Measurements from ENCODE around the gene ANXA11. TPM values are rescaled to one million over a fixed set of nuclear protein-coding genes. Genes with fewer than 3 reads are reported as not detected.

The ANXA11 gene
- total RNA-seq, 1 experiment from 2014 or later: 241 TPM

DNA sequence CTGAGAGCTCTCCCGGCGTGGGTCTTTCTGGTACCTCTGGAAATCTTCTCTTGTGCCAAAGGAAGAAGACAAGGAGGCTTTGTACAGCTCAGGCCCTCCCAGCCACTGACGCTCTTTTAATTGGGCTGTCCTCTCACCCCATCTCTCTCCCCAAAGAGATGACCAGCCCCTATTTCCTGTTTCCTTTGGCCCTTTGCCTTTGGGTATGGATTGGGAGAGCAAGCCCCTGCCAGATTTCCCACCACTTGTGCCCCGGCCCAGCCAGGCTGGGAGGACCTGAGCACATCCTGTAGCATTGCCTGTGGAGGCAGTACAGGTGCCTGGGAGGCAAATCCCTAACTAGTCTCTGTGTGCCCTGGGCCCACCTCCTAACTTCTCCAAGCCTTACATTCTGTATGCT is 78.5 kb downstream of the ANXA11 start:
- no peak for DNase-seq (ENCODE audit: low read depth, low spot score)
- Histone ChIP-seq H3K9me3 (ENCODE audit: control insufficient read depth, insufficient read depth, low read depth, low read length) (no peaks in the 10 kb centered on the region), H3K27ac (ENCODE audit: low read length) (no peak overlapping the region), H3K27me3 (ENCODE audit: control insufficient read depth, insufficient read depth, low read length) (peaks cover 4% of the 10 kb centered on the region; the same call in 1 of the 2 replicates), H3K4me1 (ENCODE audit: control insufficient read depth, insufficient read depth, low read length) (no peaks in the 10 kb centered on the region), H3K36me3 (ENCODE audit: control insufficient read depth, insufficient read depth, low read length) (no peaks in the 10 kb centered on the region), H3K4me3 (ENCODE audit: low read depth in 2 of 2, low read length in 2 of 2) (no peak overlapping the region)
- ChIA-PET CTCF (interaction anchor here (0.9 kb wide), 1 partner anchor 9 kb away, joined by 3 read pairs; no protein-coding TSS in a partner anchor), POLR2A (no interaction called here)
- no TSS peak for BruUV-seq (replicated peaks)
- in situ Hi-C loops (cut with HindIII; ENCODE audit: low pct_unique_long_range_greater_than_20kb, low sequenced_read_pairs) (no loop called here), intact Hi-C loops (cut with micrococcal nuclease; ENCODE audit: unreplicated experiment) (no loop called here)
- TF ChIP-seq CTCF (IDR thresholded peaks at IDR 0.05) (no peak), POLR2AphosphoS5 (IDR thresholded peaks at IDR 0.05; ENCODE audit: low read depth, low read length) (no peak), SIN3A (IDR thresholded peaks at IDR 0.05; ENCODE audit: borderline replicate concordance, insufficient read depth, low read depth, low read length) (no peak), REST (IDR thresholded peaks at IDR 0.05; ENCODE audit: insufficient read depth in 1 of 2, low read depth in 2 of 2, low read length in 1 of 2) (no peak), TCF7L2 (IDR thresholded peaks at IDR 0.05; ENCODE audit: low read depth, low read length) (no peak)
- ATAC-seq: peak; percentile 29; the same call in 1 of the 2 replicates

DNA sequence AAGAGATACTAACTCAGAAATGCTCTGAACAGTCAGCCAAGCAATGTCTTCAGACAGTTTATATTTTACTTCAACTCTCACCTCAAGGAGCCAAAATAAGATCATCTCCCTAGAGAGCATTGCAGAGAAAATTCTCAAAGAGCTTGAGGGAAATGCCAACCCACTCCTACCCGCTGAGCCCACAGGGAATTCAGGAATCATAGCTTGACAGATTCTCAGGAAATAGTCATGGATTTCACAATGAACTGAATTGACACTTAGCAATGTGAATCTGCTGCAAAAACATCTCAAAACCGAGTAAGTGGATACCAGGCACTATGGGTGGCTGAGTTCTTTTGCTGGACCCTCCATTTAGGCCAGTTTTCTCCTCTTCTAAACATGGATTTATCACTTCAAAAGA is 82.6 kb downstream of the ANXA11 start:
- Histone ChIP-seq H3K27me3 (ENCODE audit: control insufficient read depth, insufficient read depth, low read length) (peaks cover 17% of the 10 kb centered on the region), H3K4me1 (ENCODE audit: control insufficient read depth, insufficient read depth, low read length) (no peaks in the 10 kb centered on the region), H3K9me3 (ENCODE audit: control insufficient read depth, insufficient read depth, low read depth, low read length) (no peaks in the 10 kb centered on the region), H3K4me3 (ENCODE audit: low read depth in 2 of 2, low read length in 2 of 2) (no peak overlapping the region), H3K36me3 (ENCODE audit: control insufficient read depth, insufficient read depth, low read length) (no peaks in the 10 kb centered on the region), H3K27ac (ENCODE audit: low read length) (no peak overlapping the region)
- TF ChIP-seq CTCF (IDR thresholded peaks at IDR 0.05) (no peak), REST (IDR thresholded peaks at IDR 0.05; ENCODE audit: insufficient read depth in 1 of 2, low read depth in 2 of 2, low read length in 1 of 2) (no peak), POLR2AphosphoS5 (IDR thresholded peaks at IDR 0.05; ENCODE audit: low read depth, low read length) (no peak), TCF7L2 (IDR thresholded peaks at IDR 0.05; ENCODE audit: low read depth, low read length) (no peak), SIN3A (IDR thresholded peaks at IDR 0.05; ENCODE audit: borderline replicate concordance, insufficient read depth, low read depth, low read length) (no peak)
- in situ Hi-C loops (cut with HindIII; ENCODE audit: low pct_unique_long_range_greater_than_20kb, low sequenced_read_pairs) (no loop called here), intact Hi-C loops (cut with micrococcal nuclease; ENCODE audit: unreplicated experiment) (no loop called here)
- no peak for ATAC-seq
- no TSS peak for BruUV-seq (replicated peaks)
- CTCF ChIA-PET: no interaction called here
- POLR2A ChIA-PET: no interaction called here
- no peak for DNase-seq (ENCODE audit: low read depth, low spot score)
